H1 (cell line): ENCODE results near the gene IDE. TPM values are rescaled to one million over a fixed set of nuclear protein-coding genes. Genes with fewer than 3 reads are reported as not detected.

Experiments
- CTCF ChIA-PET: fragments of 300-600 bp; sonication (Branson Sonifier 250); formaldehyde crosslinking; loops from one replicate; lab custom pipeline; 2021; ENCODE audit not compliant: partially characterized antibody; lab: Charles Lee
- POLR2A ChIA-PET: fragments of 300-600 bp; sonication (Branson Sonifier 250); formaldehyde crosslinking; loops from one replicate; lab custom pipeline; 2021; ENCODE audit warnings: inconsistent platforms; ENCODE audit not compliant: partially characterized antibody; lab: Charles Lee
- DNase-seq, 2 experiments: peaks; one replicate each; pipeline versions ENCODE4 v3.0.0 to v3.0.0-alpha.2; 2010 to 2022; ENCODE audit warnings: low spot score in 2 of 2, low read depth in 1 of 2, mixed read lengths in 1 of 2
- FAIRE-seq: peaks from 2 replicates; lab custom pipeline; 2011; peaks lifted over from hg19 to GRCh38; lab: Jason Lieb, UNC
- H2AFZ ChIP-seq: 2 replicates; pipeline ENCODE4 v1.8.1; 2012; ENCODE audit warnings: low read length, inconsistent platforms
- H2AK5ac ChIP-seq: 2 replicates; pipeline ENCODE4 v1.6.1; 2013; ENCODE audit warnings: low read depth, low read length
- H2BK120ac ChIP-seq: replicated peaks from 2 replicates; pipeline ENCODE3; 2013; ENCODE audit warnings: low read depth, low read length, inconsistent platforms
- H2BK12ac ChIP-seq: 2 replicates; pipeline ENCODE4 v1.6.1; 2013; ENCODE audit warnings: low read depth, low read length
- H2BK15ac ChIP-seq: 2 replicates; pipeline ENCODE4 v1.6.1; 2013; ENCODE audit warnings: low read length
- H2BK20ac ChIP-seq: 2 replicates; pipeline ENCODE4 v1.6.1; 2013; ENCODE audit warnings: low read length
- H2BK5ac ChIP-seq: 2 replicates; pipeline ENCODE4 v1.6.1; 2013; ENCODE audit warnings: low read depth, low read length
- H3K14ac ChIP-seq: 2 replicates; pipeline ENCODE4 v1.6.1; 2013; ENCODE audit warnings: inconsistent platforms; ENCODE audit not compliant: insufficient read length
- H3K18ac ChIP-seq: 2 replicates; pipeline ENCODE4 v1.6.1; 2013; ENCODE audit warnings: low read length; ENCODE audit errors: extremely low read depth
- H3K23ac ChIP-seq: 2 replicates; pipeline ENCODE4 v1.6.1; 2013; ENCODE audit warnings: inconsistent platforms; ENCODE audit not compliant: insufficient read length
- H3K23me2 ChIP-seq: 2 replicates; pipeline ENCODE4 v1.6.1; 2013; ENCODE audit warnings: low read depth, low read length
- H3K27ac ChIP-seq: 2 replicates; pipeline ENCODE4 v1.6.1; 2011; ENCODE audit warnings: low read depth, low read length, inconsistent platforms
- H3K27me3 ChIP-seq, 4 experiments: replicated peaks in 1 of 4; 1 replicate in 1 of 4; 2 replicates in 3 of 4; pipeline versions ENCODE4 v1.6.1 to v1.8.1; 2011 to 2013; ENCODE audit warnings: low read length in 3 of 4, mild to moderate bottlenecking in 3 of 4, inconsistent platforms in 2 of 4, mixed read lengths in 2 of 4, moderate library complexity in 1 of 4; ENCODE audit not compliant: control insufficient read depth in 3 of 4, insufficient read depth in 3 of 4; ENCODE audit errors: extremely low read depth in 1 of 4
- H3K36me3 ChIP-seq, 4 experiments: 2 replicates each; pipeline versions ENCODE4 v1.6.1 to v1.8.1; 2011 to 2013; ENCODE audit warnings: mild to moderate bottlenecking in 4 of 4, low read length in 3 of 4, moderate library complexity in 2 of 4, control low read depth in 1 of 4, inconsistent platforms in 1 of 4; ENCODE audit not compliant: insufficient read depth in 4 of 4, control insufficient read depth in 2 of 4
- H3K4ac ChIP-seq: replicated peaks from 2 replicates; pipeline ENCODE3; 2013; ENCODE audit warnings: low read length, low read depth, mixed read lengths, inconsistent platforms; ENCODE audit not compliant: insufficient read length
- H3K4me1 ChIP-seq, 4 experiments: replicated peaks in 1 of 4; 1 replicate in 1 of 4; 2 replicates in 3 of 4; pipeline versions ENCODE4 v1.6.1 to v1.8.1; 2011 to 2013; ENCODE audit warnings: low read length in 3 of 4, inconsistent platforms in 2 of 4, mixed read lengths in 1 of 4; ENCODE audit not compliant: insufficient read depth in 4 of 4, control insufficient read depth in 3 of 4
- H3K4me2 ChIP-seq, 2 experiments: 2 replicates each; pipeline versions ENCODE4 v1.6.1 to v1.8.1; 2011 to 2013; ENCODE audit warnings: low read depth in 2 of 2, low read length in 2 of 2, control low read depth in 1 of 2, inconsistent platforms in 1 of 2, mild to moderate bottlenecking in 1 of 2; ENCODE audit not compliant: insufficient read depth in 1 of 2
- H3K4me3 ChIP-seq, 4 experiments: fragments of 200-600, 300-600 bp in 1 of 4; sonication (generic), shearing (Covaris generic), sonication (Bioruptor Twin) in 1 of 4; 2 replicates each; pipeline versions ENCODE4 v1.5.1 to v1.8.1; 2011 to 2016; ENCODE audit warnings: low read length in 4 of 4, low read depth in 3 of 4, control low read depth in 2 of 4, inconsistent platforms in 2 of 4, mild to moderate bottlenecking in 2 of 4, mixed read lengths in 1 of 4, moderate library complexity in 1 of 4; ENCODE audit not compliant: insufficient read depth in 2 of 4; ENCODE audit errors: extremely low read depth in 1 of 4
- H3K56ac ChIP-seq: replicated peaks from 2 replicates; pipeline ENCODE3; 2013; ENCODE audit warnings: low read depth, mild to moderate bottlenecking, mixed read lengths, low read length, inconsistent platforms; ENCODE audit not compliant: insufficient read length
- H3K79me1 ChIP-seq: 2 replicates; pipeline ENCODE4 v1.6.1; 2013; ENCODE audit warnings: low read depth, low read length, control low read depth
- H3K79me2 ChIP-seq, 2 experiments: 2 replicates each; pipeline versions ENCODE4 v1.6.1 to v1.8.1; 2012 to 2013; ENCODE audit warnings: low read length in 2 of 2, mild to moderate bottlenecking in 2 of 2, inconsistent platforms in 1 of 2; ENCODE audit not compliant: insufficient read depth in 2 of 2, control insufficient read depth in 1 of 2
- H3K9ac ChIP-seq, 4 experiments: replicated peaks in 1 of 4; 1 replicate in 1 of 4; 2 replicates in 3 of 4; pipeline versions ENCODE4 v1.6.1 to v1.8.1; 2011 to 2013; ENCODE audit warnings: low read depth in 3 of 4, low read length in 3 of 4, control low read depth in 2 of 4, mild to moderate bottlenecking in 2 of 4, moderate library complexity in 2 of 4, inconsistent platforms in 1 of 4; ENCODE audit errors: extremely low read depth in 1 of 4
- H3K9me3 ChIP-seq, 2 experiments: 2 replicates each; pipeline versions ENCODE4 v1.6.1 to v1.8.1; 2012 to 2013; ENCODE audit warnings: mild to moderate bottlenecking in 2 of 2, moderate library complexity in 2 of 2, control low read depth in 1 of 2, inconsistent platforms in 1 of 2, low read depth in 1 of 2, low read length in 1 of 2, mixed read lengths in 1 of 2; ENCODE audit not compliant: insufficient read depth in 2 of 2
- H4K20me1 ChIP-seq, 2 experiments: replicated peaks in 1 of 2; 2 replicates each; pipeline versions ENCODE3 to v1.8.1; 2011 to 2013; ENCODE audit warnings: inconsistent platforms in 2 of 2, low read length in 2 of 2, mild to moderate bottlenecking in 1 of 2; ENCODE audit not compliant: insufficient read depth in 2 of 2, control insufficient read depth in 1 of 2
- H4K5ac ChIP-seq: 2 replicates; pipeline ENCODE4 v1.6.1; 2013; ENCODE audit warnings: low read length, low read depth, mixed read lengths, inconsistent platforms; ENCODE audit not compliant: insufficient read length
- H4K8ac ChIP-seq: 2 replicates; pipeline ENCODE4 v1.8.0; 2013; ENCODE audit warnings: mild to moderate bottlenecking, moderate library complexity, low read length, inconsistent platforms; ENCODE audit not compliant: insufficient read depth; ENCODE audit errors: extremely low read depth
- H4K91ac ChIP-seq: replicated peaks from 2 replicates; pipeline ENCODE3; 2013; ENCODE audit warnings: low read length, mixed read lengths, inconsistent platforms; ENCODE audit not compliant: insufficient read length
- EP300 ChIP-seq, 2 experiments: IDR thresholded peaks; 1 replicate in 1 of 2; 2 replicates in 1 of 2; pipeline ENCODE4 v1.6.1; 2011 to 2012; ENCODE audit warnings: low read depth in 2 of 2, low read length in 2 of 2, mild to moderate bottlenecking in 2 of 2, borderline replicate concordance in 1 of 2, inconsistent platforms in 1 of 2, moderate library complexity in 1 of 2
- RXRA ChIP-seq: IDR thresholded peaks from 2 replicates; pipeline ENCODE4 v1.6.1; 2011; ENCODE audit warnings: low read depth, mild to moderate bottlenecking, low read length, moderate library complexity; ENCODE audit not compliant: insufficient read depth
- SP4 ChIP-seq: IDR thresholded peaks from 2 replicates; pipeline ENCODE4 v1.6.1; 2012; ENCODE audit warnings: low read length, inconsistent platforms
- polyA plus RNA-seq, 7 experiments: library from polyadenylated mRNA; depleted of rRNA in 3 of 7; stranded (reverse) in 5 of 7; unstranded in 2 of 7; fragments of >200 nt in 5 of 7; fragments of 200-250 nt in 2 of 7; gene quantifications; 1 replicate in 5 of 7; 2 replicates in 1 of 7; 4 replicates in 1 of 7; pipeline versions ENCODE4 v1.2.1 to v1.2.3, GENCODE V29; 2011 to 2013; ENCODE audit warnings: missing spikeins in 2 of 7, mixed read lengths in 2 of 7
- total RNA-seq: library from RNA; stranded (reverse); fragmentation: NEBNext Ultra II Directional; extraction: Animal tissue kit (Norgen Biotek cat#: 25700); gene quantifications from 2 replicates; pipeline ENCODE4 v1.2.1, GENCODE V29; 2021

Gene IDE
- total and polyA plus RNA-seq, 2 of the 8 experiments (the other 6 are each of a cell fraction or from before 2014, with no cell fraction given) = 12.7 to 52.7 TPM

GRCh38 chr10:92541583-92541982, 32.3 kb downstream of the IDE start:
- Histone ChIP-seq H3K9ac (no peak overlapping the region), H3K18ac (no peak overlapping the region), H2BK20ac (no peak overlapping the region), H3K23ac (no peak overlapping the region), H3K27ac (no peak overlapping the region), H2BK12ac (no peak overlapping the region), H4K8ac (no peak overlapping the region), H3K79me1 (no peaks in the 10 kb centered on the region), H4K20me1 (peaks cover 0 to 2% of the 10 kb centered on the region in 2 experiments), H3K9me3 (no peaks in the 10 kb centered on the region), H3K27me3 (no peaks in the 10 kb centered on the region), H4K91ac (no peak overlapping the region), H2BK5ac (no peak overlapping the region), H3K4ac (no peak overlapping the region), H3K36me3 (0 out of 8 replicates have a peak, but pooled peaks cover 0 to 3% (median 0%) of the 10 kb centered on the region in 4 experiments), H3K23me2 (no peaks in the 10 kb centered on the region), H3K4me1 (peaks cover 0 to 5% (median 1%) of the 10 kb centered on the region in 4 experiments; a peak in 3 of 7 replicates), H3K79me2 (peaks cover 0 to 51% of the 10 kb centered on the region in 2 experiments; a peak in 3 of 4 replicates), H3K4me3 (no peak overlapping the region), H3K4me2 (no peak overlapping the region), H2AK5ac (no peak overlapping the region), H2AFZ (no peak overlapping the region), H2BK120ac (no peak overlapping the region), H2BK15ac (no peak overlapping the region), H3K56ac (no peak overlapping the region), H3K14ac (no peak overlapping the region), H4K5ac (no peak overlapping the region)
- ChIA-PET CTCF (interaction anchor here (1.0 to 1.3 kb wide), 3 partner anchors 8 to 33 kb away, joined by 3 to 6 read pairs (median 5); no protein-coding TSS in a partner anchor), POLR2A (no interaction called here)
- DNase-seq (no peak), FAIRE-seq (no peak)
- TF ChIP-seq EP300 (IDR thresholded peaks at IDR 0.05; ENCODE audit: borderline replicate concordance in 1 of 2, low read depth in 2 of 2, low read length in 2 of 2) (no peak), SP4 (no peak), RXRA (no peak)
